Pancreas (tissue), 10 donors: Measurements from ENCODE around the gene SH2B2. TPM values are rescaled to one million over a fixed set of nuclear protein-coding genes. Genes with fewer than 3 reads are reported as not detected.
A peak's percentile ranks its signal among the peaks of the same experiment; 100 is the strongest.
"Not testable (repeated sequence)": the region's sequence is repeated elsewhere in the genome, so short reads cannot be mapped to it uniquely, and the experiment has no call there.

ENCODE experiments used
- ATAC-seq, 4 donors: fragments of 200-7000 bp; cut with Tn5 transposase; one replicate each; pipeline versions ENCODE4 v1.8.0 to v1.9.1; 2020; ENCODE audit warnings: mild to moderate bottlenecking in 4 of 4, moderate library complexity in 4 of 4
- DNase-seq, 6 donors: peaks; one replicate each; pipeline ENCODE4 v3.0.0-alpha.2; 2020
- FAIRE-seq: peaks from 2 replicates; lab custom pipeline; 2012; peaks lifted over from hg19 to GRCh38; lab: Jason Lieb, UNC
- H3K27ac ChIP-seq, 4 donors: fragments of 200-600 bp; sonication (generic); 1 replicate in 3 of 4; 2 replicates in 1 of 4; pipeline versions ENCODE4 v1.5.0 to v1.8.0; 2020
- H3K27me3 ChIP-seq, 4 donors: fragments of 200-600 bp; one replicate each; pipeline ENCODE4 v1.8.0; 2021
- H3K36me3 ChIP-seq, 3 donors: fragments of 200-600 bp; sonication (generic) in 1 of 3; one replicate each; pipeline versions ENCODE4 v1.5.0 to v1.8.0; 2020 to 2021
- H3K4me1 ChIP-seq, 3 donors: fragments of 200-600 bp; one replicate each; pipeline ENCODE4 v1.8.0; 2021
- H3K4me3 ChIP-seq, 4 donors: fragments of 200-600 bp; sonication (generic) in 2 of 4; one replicate each; pipeline versions ENCODE4 v1.5.0 to v1.8.0; 2020 to 2021
- H3K9me3 ChIP-seq, 4 donors: fragments of 200-600 bp; one replicate each; pipeline ENCODE4 v1.8.0; 2021
- WGBS, 2 donors: extraction: QIAGEN DNeasy Blood & Tissue Kit; methylation state at CpG; one replicate each; pipeline ENCODE4 v1.1.7; 2013; 5-methylcytosine and 5-hydroxymethylcytosine counted together
- intact Hi-C, 3 donors: fragments of 100-400 bp; cut with DNase I; formaldehyde crosslinking; loops; one replicate each; pipeline versions ENCODE4 v1.11.1 to v1.14.2; 2022
- polyA plus RNA-seq, 2 donors: library from polyadenylated mRNA; stranded (reverse); fragments of 200-250 nt; gene quantifications; one replicate each; pipeline ENCODE4 v1.2.3, GENCODE V29; 2013
- total RNA-seq, 6 donors: library from RNA; stranded (reverse); fragmentation: NEBNext Ultra II Directional in 4 of 6; extraction: Animal tissue kit (Norgen Biotek cat#: 25700) in 4 of 6; gene quantifications; one replicate each; pipeline versions ENCODE4 v1.2.1 to v1.2.4, GENCODE V29; 2021 to 2023
- donor health status: healthy with polysubstance abuse.
- donor health status: DM: no; HTN: no; CAD: no; lungs with moderate emphysema.
- donor health status: DM: no; HTN: no; CAD: no.
- donor health status: control.
- donor health status: control.
- donor health status: Bipolar disorder and iron deficiency.
- donor health status: DM: yes; HTN: yes; CAD: no.
- donor health status: DM: no; HTN: no; CAD: no.
- donor health status: DM: no; HTN: no; CAD: no.
- donor health status: DM: yes; HTN: yes; CAD: no.

SH2B2 gene
- total and polyA plus RNA-seq, 8 donors = 1.3 to 5.1 (median 2.1) TPM

DNA sequence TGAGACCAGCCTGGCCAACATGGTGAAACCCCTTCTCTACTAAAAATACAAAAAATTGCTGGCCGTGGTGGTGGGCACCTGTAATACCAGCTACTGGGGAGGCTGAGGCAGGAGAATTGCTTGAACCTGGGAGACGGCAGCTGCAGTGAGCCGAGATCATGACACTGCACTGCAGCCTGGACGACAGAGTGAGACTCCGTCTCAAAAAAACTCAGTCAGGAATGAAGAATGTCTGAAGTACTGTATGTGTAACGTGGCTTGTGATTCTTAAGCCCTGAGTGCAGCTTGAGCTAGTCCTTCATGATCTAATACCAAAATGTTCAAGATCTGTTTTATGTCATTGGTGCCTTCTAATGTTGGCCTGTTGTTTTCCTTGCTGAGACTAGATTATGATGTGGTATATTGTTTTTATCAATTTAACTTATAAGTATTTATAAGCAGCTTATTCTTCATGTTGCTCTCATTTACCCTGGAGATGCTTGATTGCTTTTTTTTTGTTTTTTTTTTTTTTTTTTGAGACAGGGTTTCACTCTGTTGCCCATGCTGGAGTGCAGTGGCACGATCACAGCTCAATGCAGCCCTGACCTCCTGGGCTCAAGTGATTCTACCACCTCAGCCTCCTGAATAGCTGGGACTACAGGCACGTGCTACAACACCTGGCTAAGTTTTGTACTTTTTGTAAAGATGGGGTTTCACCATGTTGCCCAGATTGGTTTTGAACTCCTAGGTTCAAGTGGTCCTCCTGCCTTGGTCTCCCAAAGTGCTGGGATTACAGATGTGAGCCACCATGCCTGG lies 44.2 kb downstream of the SH2B2 start:
- H3K4me1 ChIP-seq, H3K9me3 ChIP-seq, H3K27me3 ChIP-seq, FAIRE-seq, H3K36me3 ChIP-seq, H3K4me3 ChIP-seq, intact Hi-C loops, H3K27ac ChIP-seq, ATAC-seq, DNase-seq: not testable (repeated sequence)
- 73 to 79% methylated on average over 8 of the region's 8 CpGs for WGBS, 2 donors

DNA sequence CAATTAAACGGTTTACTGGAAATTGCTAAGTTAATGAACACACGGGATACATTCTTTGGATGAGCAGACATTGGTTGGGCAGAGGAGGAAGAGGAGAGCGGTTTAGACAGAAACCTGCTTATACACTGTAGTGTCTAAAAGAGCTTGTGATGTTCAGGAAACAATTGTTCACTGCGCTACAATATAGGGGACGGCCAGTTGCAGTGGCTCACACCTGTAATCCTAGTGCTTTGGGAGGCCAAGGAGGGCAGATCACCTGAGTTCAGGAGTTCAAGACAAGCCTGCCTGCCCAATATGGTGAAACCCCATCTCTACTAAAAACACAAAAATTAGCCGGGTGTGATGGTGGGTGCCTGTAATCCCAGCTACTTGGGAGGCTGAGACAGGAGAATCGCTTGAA lies 48.9 kb downstream of the SH2B2 start:
- WGBS, 2 donors = 76% methylated on average over 7 of the region's 7 CpGs
- H3K27ac ChIP-seq, H3K4me3 ChIP-seq, H3K4me1 ChIP-seq, DNase-seq, FAIRE-seq, H3K9me3 ChIP-seq, ATAC-seq, intact Hi-C loops, H3K36me3 ChIP-seq, H3K27me3 ChIP-seq: not testable (repeated sequence)

DNA sequence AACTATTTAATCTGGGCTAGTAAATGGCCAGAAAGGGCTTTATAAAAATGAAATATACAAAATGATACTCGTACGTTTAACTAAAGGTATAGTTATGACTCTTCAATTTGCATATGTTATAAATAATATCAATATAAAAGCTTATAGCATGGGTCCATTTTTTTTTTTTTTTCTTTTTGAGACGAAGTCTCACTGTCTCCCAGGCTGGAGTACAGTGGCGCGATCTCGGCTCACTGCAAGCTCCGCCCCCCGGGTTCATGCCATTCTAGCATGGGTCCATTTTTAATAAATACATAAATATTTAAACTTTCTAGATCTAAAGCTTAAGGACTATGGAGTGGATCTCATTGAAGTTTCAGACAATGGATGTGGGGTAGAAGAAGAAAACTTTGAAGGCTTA lies 50.3 kb downstream of the SH2B2 start:
- FAIRE-seq, intact Hi-C loops, DNase-seq, H3K4me3 ChIP-seq, H3K27ac ChIP-seq, H3K4me1 ChIP-seq, ATAC-seq, H3K36me3 ChIP-seq, H3K9me3 ChIP-seq, H3K27me3 ChIP-seq: not testable (repeated sequence)
- 76% methylated on average over 5 of the region's 8 CpGs; no CpG with 5 or more reads in 1 of the 2 donors for WGBS, 2 donors

DNA sequence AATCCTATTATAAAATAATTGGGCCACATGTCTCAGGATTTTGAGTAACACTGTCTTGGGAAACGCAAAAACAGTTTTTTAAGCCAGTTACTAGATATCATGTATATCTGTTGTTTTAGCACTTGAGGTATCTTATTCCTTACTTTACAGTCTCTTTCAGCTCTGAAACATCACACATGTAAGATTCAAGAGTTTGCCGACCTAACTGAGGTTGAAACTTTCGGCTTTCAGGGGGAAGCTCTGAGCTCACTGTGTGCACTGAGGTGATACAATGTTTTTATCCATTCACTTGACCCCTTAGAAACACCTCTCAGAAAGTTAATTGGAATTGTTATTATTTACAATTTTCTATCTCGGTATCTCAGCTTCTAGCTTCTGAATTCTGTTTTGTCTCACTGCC lies 50.8 kb downstream of the SH2B2 start:
- intact Hi-C loops, H3K4me3 ChIP-seq, H3K9me3 ChIP-seq, H3K27me3 ChIP-seq, DNase-seq, ATAC-seq, H3K36me3 ChIP-seq, FAIRE-seq, H3K4me1 ChIP-seq, H3K27ac ChIP-seq: not testable (repeated sequence)
- 79 to 83% methylated on average over 4 of the region's 4 CpGs for WGBS, 2 donors

DNA sequence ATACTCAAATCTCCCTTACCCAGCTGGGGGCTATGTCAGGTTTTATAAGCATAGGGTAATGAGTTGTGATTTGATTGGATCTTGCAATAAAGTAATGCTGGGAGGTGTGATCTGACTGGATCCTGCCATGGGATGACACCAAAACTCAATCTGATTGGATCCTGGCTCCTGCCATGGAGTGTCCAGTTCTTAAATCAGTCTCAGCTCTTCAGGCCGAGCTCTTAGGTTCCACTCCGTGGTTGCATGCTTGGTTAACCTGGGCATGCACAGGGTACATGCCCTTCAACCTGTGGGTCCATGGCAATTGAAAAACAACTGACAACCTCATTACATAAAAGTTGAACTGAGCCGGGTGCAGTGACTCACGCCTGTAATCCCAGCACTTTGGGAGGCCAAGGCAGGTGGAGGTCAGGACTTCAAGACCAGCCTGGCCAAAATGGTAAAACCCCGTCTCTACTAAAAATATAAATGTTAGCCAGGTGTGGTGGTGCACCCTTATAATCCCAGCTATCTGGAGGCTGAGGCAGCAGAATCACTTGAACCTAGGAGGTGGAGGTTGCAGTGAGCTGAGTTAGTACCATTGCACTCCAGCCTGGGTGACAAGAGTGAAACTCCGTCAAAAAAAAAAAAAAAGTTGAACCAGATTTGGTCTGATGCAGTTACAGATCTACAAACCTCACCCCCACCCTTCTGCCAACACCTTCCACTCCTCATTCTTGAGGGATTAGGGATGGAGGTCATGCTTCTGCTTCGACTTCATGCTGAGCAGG lies 54.1 kb downstream of the SH2B2 start:
- DNase-seq, H3K4me3 ChIP-seq, ATAC-seq, H3K36me3 ChIP-seq, intact Hi-C loops, FAIRE-seq, H3K4me1 ChIP-seq, H3K9me3 ChIP-seq, H3K27me3 ChIP-seq, H3K27ac ChIP-seq: not testable (repeated sequence)
- 72 to 77% methylated on average over 5 of the region's 7 CpGs for WGBS, 2 donors

DNA sequence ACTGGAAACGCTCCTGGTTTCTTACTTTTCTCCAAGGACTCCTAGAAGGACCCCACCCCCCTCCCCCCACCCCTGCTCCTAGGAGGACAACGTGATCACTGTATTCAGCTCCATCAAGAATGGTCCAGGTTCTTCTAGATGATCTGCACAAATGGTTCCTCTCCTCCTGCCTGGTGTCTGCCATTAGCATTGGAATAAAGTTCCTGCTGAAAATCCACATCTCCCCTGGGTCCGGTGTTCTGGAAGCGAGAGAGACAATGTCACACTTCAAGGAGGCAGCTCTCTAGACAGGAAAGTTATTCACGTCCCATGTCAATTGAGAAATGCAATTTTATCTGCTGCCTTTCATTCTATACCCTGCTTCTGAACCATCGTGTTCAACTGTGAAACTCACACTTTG lies 60.3 kb downstream of the SH2B2 start:
- WGBS, 2 donors = 83 to 88% methylated on average over 2 of the region's 6 CpGs
- H3K36me3 ChIP-seq, H3K4me3 ChIP-seq, H3K27ac ChIP-seq, H3K4me1 ChIP-seq, ATAC-seq, DNase-seq, intact Hi-C loops, H3K9me3 ChIP-seq, FAIRE-seq, H3K27me3 ChIP-seq: not testable (repeated sequence)

DNA sequence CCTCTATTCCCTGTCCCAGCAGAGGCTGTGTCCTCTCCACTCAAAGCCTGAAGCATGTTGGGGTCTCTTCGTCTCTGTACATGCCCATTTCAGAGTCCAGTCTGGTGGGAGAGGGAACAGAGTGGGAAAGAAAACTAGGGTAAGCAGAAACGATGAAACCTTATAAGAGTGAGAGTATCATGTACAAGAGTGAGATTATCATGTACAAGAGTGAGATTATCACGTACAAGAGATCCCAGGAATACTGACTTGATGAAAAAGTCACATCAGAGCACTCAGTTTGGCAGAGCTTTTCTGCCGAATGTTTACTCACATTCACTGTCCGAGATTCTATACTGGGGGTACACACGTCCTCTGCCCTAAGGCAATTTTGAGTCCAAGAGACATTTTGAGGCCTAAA lies 69.7 kb downstream of the SH2B2 start, which contains the start of gene SPDYE6:
Gene SPDYE6, minus strand, starts transcription at position 101 of the 400 bp plus-strand sequence. CDS start 421 bp downstream, outside the sequence.
- DNase-seq, H3K4me3 ChIP-seq, ATAC-seq, H3K36me3 ChIP-seq, H3K9me3 ChIP-seq, intact Hi-C loops, H3K27ac ChIP-seq, H3K27me3 ChIP-seq, H3K4me1 ChIP-seq, FAIRE-seq: not testable (repeated sequence)
- no CpG with 5 or more reads among the region's 6 CpGs for WGBS, 2 donors

DNA sequence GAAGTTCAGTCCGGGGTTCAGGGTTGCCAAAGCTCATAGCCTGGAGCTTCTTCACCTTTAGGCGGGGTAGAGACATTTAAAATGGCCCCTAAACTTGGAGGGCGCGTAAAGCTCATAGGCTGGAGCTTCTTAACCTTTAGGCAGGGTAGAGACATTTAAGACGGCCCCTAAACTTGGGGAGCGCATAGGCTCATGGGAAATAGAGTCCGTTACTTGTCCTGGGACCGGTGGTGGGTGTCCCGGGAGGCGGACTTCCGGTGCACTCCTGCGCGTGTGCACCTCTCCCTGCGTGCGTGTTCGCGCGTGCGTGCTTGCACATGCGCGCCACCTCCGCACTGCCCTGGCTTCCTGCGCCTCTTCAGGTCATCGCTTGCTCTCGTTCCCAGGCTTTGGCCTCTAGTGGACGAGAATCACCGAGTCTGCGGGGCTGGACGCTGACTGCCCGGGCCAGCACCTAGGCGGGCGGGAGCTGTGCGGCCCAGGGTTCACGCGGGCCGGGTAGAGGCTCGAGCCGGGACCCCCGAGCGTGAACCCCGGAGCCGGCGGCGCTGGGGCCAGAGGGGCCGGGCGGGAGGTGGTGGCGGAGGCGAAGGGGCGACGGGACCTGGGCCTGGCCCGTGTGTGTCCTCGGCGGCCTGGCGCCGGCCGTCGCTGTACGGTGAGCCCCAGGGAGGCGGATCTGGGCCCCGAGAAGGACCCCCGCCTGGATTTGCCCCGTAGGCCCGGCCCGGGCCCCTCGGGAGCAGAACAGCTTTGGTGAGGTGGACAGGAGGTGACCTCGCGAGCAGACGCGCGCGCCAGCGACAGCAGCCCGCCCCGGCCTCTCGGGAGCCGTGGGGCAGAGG lies 77.1 kb downstream of the SH2B2 start:
- DNase-seq (peak; percentile 93 to 98 (median 96)), ATAC-seq (peak; percentile 99 to 100 (median 99))
- intact Hi-C loops, H3K27me3 ChIP-seq, H3K36me3 ChIP-seq, H3K4me1 ChIP-seq, FAIRE-seq, H3K9me3 ChIP-seq: not testable (repeated sequence)
- H3K27ac ChIP-seq = peak overlapping the region; percentile 62 to 88 (median 74)
- WGBS, 2 donors = 0% methylated on average over 53 to 76 of the region's 76 CpGs
- H3K4me3 ChIP-seq = peak overlapping the region; percentile 67 to 87 (median 73)

DNA sequence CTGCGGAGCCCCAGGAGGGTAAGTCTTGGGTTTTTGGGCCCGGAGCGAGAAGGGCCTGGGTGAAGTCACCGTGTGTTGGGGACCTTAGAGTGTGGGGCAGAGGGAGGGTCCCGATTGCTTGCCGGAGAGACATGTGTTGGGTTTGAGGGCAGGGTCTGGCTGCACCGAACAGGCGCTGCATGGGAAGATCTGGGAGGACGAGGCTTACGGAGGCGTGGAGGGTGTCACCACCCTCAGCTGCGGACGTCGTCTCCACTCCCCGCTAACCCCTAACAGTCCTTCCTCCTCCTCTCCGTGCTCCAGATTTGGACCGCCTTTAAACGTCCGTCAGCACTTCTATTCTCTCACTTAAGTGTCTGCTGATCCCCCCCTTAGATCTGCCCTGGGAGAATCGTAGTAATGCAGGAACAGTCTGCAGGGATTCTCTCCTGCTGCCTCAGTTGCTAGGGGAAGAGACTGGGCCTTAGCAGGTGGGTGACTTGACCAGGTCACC lies 77.8 kb downstream of the SH2B2 start:
- H3K27me3 ChIP-seq, H3K4me1 ChIP-seq, H3K9me3 ChIP-seq, H3K36me3 ChIP-seq, intact Hi-C loops, ATAC-seq, FAIRE-seq: not testable (repeated sequence)
- DNase-seq = peak in 1 of 6 donors; percentile 20
- 0 to 1% methylated on average over 11 to 16 of the region's 20 CpGs for WGBS, 2 donors
- H3K4me3 ChIP-seq = peak overlapping the region; percentile 67 to 87 (median 73)
- peak overlapping the region in 3 of 4 donors; percentile 62 to 88 (median 78) for H3K27ac ChIP-seq

DNA sequence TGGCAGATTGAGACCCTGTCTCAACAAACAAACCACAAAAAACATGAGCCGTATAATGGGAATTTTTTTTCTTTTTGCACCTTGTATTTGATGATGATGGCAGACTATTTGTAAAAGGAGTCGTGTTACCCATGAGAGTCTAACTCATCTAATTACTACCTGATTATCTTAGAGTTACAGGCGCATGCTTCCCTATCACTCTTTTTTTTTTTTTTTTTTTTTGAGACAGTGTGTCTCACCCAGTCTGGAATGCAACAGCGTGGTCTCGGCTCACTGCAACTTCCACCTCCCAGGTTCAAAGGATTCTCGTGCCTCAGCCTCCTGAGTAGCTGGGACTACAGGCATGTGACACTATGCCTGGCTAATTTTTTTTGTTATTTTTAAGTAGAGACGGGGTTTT lies 78.7 kb downstream of the SH2B2 start:
- not testable (repeated sequence) for FAIRE-seq, H3K4me3 ChIP-seq

DNA sequence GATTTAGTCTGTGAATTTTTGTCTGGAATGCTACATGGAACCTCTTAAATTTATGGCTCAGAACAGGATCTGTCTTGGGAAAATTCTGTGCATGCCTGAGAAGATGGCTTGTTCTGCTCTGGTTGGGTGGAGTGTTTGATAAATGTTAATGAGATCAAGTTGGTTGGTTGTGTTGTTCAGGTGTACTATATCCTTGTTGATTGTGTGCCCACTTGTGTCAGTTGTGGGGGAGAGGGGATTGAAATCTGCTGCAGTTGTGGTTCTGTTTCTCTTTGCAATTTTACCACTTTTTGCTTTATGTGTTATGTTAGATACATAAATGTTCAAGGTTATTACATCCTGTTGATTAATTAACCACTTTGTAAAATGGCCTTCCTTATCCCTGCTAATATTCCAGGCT lies 83.4 kb downstream of the SH2B2 start:
- H3K4me3 ChIP-seq, intact Hi-C loops, H3K4me1 ChIP-seq, ATAC-seq, DNase-seq, FAIRE-seq, H3K27me3 ChIP-seq, H3K9me3 ChIP-seq, H3K27ac ChIP-seq, H3K36me3 ChIP-seq: not testable (repeated sequence)

More for the DNA sequence above, 78.7 kb downstream of the SH2B2 start:
- DNase-seq, H3K27ac ChIP-seq, H3K4me1 ChIP-seq, H3K9me3 ChIP-seq, H3K27me3 ChIP-seq, H3K36me3 ChIP-seq, ATAC-seq, intact Hi-C loops: not testable (repeated sequence)
- 37 to 38% methylated on average over 7 of the region's 7 CpGs for WGBS, 2 donors
